GM12865 (cell line): ENCODE measurements around the gene LRIG1.

Experiments
- DNase-seq: peaks from one replicate; pipeline ENCODE4 v3.0.0; 2010; ENCODE audit warnings: low read depth
- H3K4me3 ChIP-seq: 2 replicates; pipeline ENCODE4 v1.5.1; 2011; ENCODE audit warnings: mild to moderate bottlenecking, low read depth, low read length, control low read depth
- CTCF ChIP-seq: IDR thresholded peaks from 2 replicates; pipeline ENCODE4 v1.5.1; 2011; ENCODE audit warnings: low read length, control low read depth, low read depth, inconsistent platforms; ENCODE audit not compliant: insufficient read depth; ENCODE audit errors: missing control alignments

LRIG1 gene

GRCh38 chr3:66479532-66479947 lies 21.3 kb downstream of the LRIG1 start:
- no peak for TF ChIP-seq CTCF
- peak; percentile 52 for DNase-seq
- no peak overlapping the region for H3K4me3 ChIP-seq

GRCh38 chr3:66478960-66479359 lies 21.9 kb downstream of the LRIG1 start:
- TF ChIP-seq CTCF, result no peak
- DNase-seq, result no peak
- H3K4me3 ChIP-seq, result no peak overlapping the region

- DNase-seq, result no peak
- H3K4me3 ChIP-seq, result no peak overlapping the region
- TF ChIP-seq CTCF, result no peak
These were observed 23.0 kb downstream of the LRIG1 start for GRCh38 chr3:66477856-66478255.

- TF ChIP-seq CTCF, result no peak
- H3K4me3 ChIP-seq, result no peak overlapping the region
- DNase-seq, result no peak
These were observed 23.9 kb downstream of the LRIG1 start for GRCh38 chr3:66476852-66477381.

- DNase-seq, result no peak
- TF ChIP-seq CTCF, result no peak
- H3K4me3 ChIP-seq, result no peak overlapping the region
These were observed 25.3 kb downstream of the LRIG1 start for GRCh38 chr3:66475386-66476020.

GRCh38 chr3:66473692-66474091 lies 27.1 kb downstream of the LRIG1 start:
- DNase-seq, result no peak

More at GRCh38 chr3:66473692-66474091, 27.1 kb downstream of the LRIG1 start:
- TF ChIP-seq CTCF, result no peak
- no peak overlapping the region for H3K4me3 ChIP-seq
